NCI-H2081 treated with DMSO at 0.1 percent for 48 hours (cell line): ENCODE data around the gene NPLOC4.

ENCODE experiments used
- DNase-seq: peaks from one replicate; lab custom pipeline; 2025; lab: John Stamatoyannopoulos, UW

NPLOC4 gene

GRCh38 chr17:81517339-81518112, 119.4 kb downstream of the NPLOC4 start:
- no peak for DNase-seq

GRCh38 chr17:81517009-81517338, 119.9 kb downstream of the NPLOC4 start:
- DNase-seq: no peak

- DNase-seq: no peak
Measured at GRCh38 chr17:81516439-81516838, 120.5 kb downstream of the NPLOC4 start.

GRCh38 chr17:81515530-81516041, 121.3 kb downstream of the NPLOC4 start:
- DNase-seq: no peak

GRCh38 chr17:81514739-81515529, 122.0 kb downstream of the NPLOC4 start:
- no peak for DNase-seq

GRCh38 chr17:81514489-81514738, 122.5 kb downstream of the NPLOC4 start:
- no peak for DNase-seq

- no peak for DNase-seq
Measured at GRCh38 chr17:81513753-81514488, 123.0 kb downstream of the NPLOC4 start.

- DNase-seq: peak; percentile 58
Measured at GRCh38 chr17:81513372-81513752, 123.5 kb downstream of the NPLOC4 start.

- DNase-seq: peak; percentile 85
Measured at GRCh38 chr17:81512562-81513371, 124.1 kb downstream of the NPLOC4 start, which contains the start of gene ACTG1. Gene ACTG1 (minus strand): TSS chr17:81512799. CDS start chr17:81512354, 445 bp downstream.

- DNase-seq: no peak
Measured at GRCh38 chr17:81511804-81512561, 124.9 kb downstream of the NPLOC4 start.

GRCh38 chr17:81511554-81511803, 125.4 kb downstream of the NPLOC4 start:
- no peak for DNase-seq

GRCh38 chr17:81510785-81511553, 125.9 kb downstream of the NPLOC4 start:
- no peak for DNase-seq

- DNase-seq: no peak
Measured at GRCh38 chr17:81509972-81510784, 126.7 kb downstream of the NPLOC4 start.

GRCh38 chr17:81509207-81509971, 127.5 kb downstream of the NPLOC4 start:
- no peak for DNase-seq

GRCh38 chr17:81508639-81509206, 128.2 kb downstream of the NPLOC4 start:
- no peak for DNase-seq
